Gastroesophageal sphincter (tissue), 4 donors: Measurements from ENCODE around the gene PHACTR1. TPM values are rescaled to one million over a fixed set of nuclear protein-coding genes. Genes with fewer than 3 reads are reported as not detected.

Experiments
- ATAC-seq: fragments of 150-250 bp; one replicate; pipeline ENCODE4 v1.9.1; 2016; ENCODE audit warnings: mild to moderate bottlenecking, moderate library complexity
- H3K27ac ChIP-seq, 4 donors: fragments of 200-600 bp; sonication (generic) in 3 of 4; 1 replicate in 3 of 4; 2 replicates in 1 of 4; pipeline ENCODE4 v1.5.1; 2016 to 2019
- H3K27me3 ChIP-seq: fragments of 200-600 bp; sonication (generic); one replicate; pipeline ENCODE4 v1.5.1; 2019
- H3K36me3 ChIP-seq, 2 donors: fragments of 200-600 bp; sonication (generic); one replicate each; pipeline ENCODE4 v1.5.1; 2019; ENCODE audit warnings: control low read depth in 1 of 2
- H3K4me1 ChIP-seq, 3 donors: fragments of 200-600 bp; sonication (generic); 1 replicate in 2 of 3; 2 replicates in 1 of 3; pipeline ENCODE4 v1.5.1; 2016 to 2019; ENCODE audit warnings: control low read depth in 2 of 3
- H3K4me3 ChIP-seq, 2 donors: fragments of 200-600 bp; sonication (generic); one replicate each; pipeline ENCODE4 v1.5.1; 2019; ENCODE audit warnings: mild to moderate bottlenecking in 1 of 2, moderate library complexity in 1 of 2
- H3K9me3 ChIP-seq, 3 donors: fragments of 200-600 bp; sonication (generic); one replicate each; pipeline ENCODE4 v1.5.1; 2017 to 2019; ENCODE audit warnings: control low read depth in 2 of 3
- EP300 ChIP-seq: sonication (generic); formaldehyde crosslinking; IDR thresholded peaks from one replicate; pipeline ENCODE4 v1.6.1; 2017; ENCODE audit warnings: antibody characterized with exemption, mild to moderate bottlenecking
- POLR2A ChIP-seq, 2 donors: fragments of 450-650 bp; IDR thresholded peaks; one replicate each; pipeline ENCODE4 v1.6.1; 2017; ENCODE audit warnings: antibody characterized with exemption in 2 of 2, mild to moderate bottlenecking in 2 of 2, moderate library complexity in 1 of 2
- POLR2AphosphoS5 ChIP-seq: sonication (generic); formaldehyde crosslinking; IDR thresholded peaks from one replicate; pipeline ENCODE4 v1.6.1; 2017; ENCODE audit warnings: antibody characterized with exemption
- WGBS, 2 donors: methylation state at CpG; one replicate each; pipeline ENCODE4 v1.1.5; 2018; ENCODE audit warnings: low coverage in 1 of 2; 5-methylcytosine and 5-hydroxymethylcytosine counted together
- total RNA-seq, 4 donors: library from RNA; depleted of rRNA; stranded (reverse); fragments of >200 nt; gene quantifications; one replicate each; pipeline ENCODE4 v1.1.0, GENCODE V29; 2016
- TF ChIP-seq, protein P1 (sequence below), 4 experiments: fragments of 200-600 bp in 2 of 4; fragments of 450-650 bp in 2 of 4; sonication (generic) in 1 of 4; IDR thresholded peaks; one replicate each; pipeline ENCODE4 v1.5.1; 2017 to 2019; ENCODE audit warnings: antibody characterized with exemption in 4 of 4, mild to moderate bottlenecking in 2 of 4, moderate library complexity in 2 of 4

PHACTR1 gene
- total RNA-seq, 4 donors from 2014 or later: 0.20 to 27.3 (median 2.2) TPM

- ATAC-seq: no peak
- Histone ChIP-seq H3K27me3 (no peaks in the 10 kb centered on the region), H3K4me1 (no peaks in the 10 kb centered on the region), H3K36me3 (no peaks in the 10 kb centered on the region), H3K4me3 (no peak overlapping the region), H3K9me3 (no peaks in the 10 kb centered on the region), H3K27ac (no peak overlapping the region)
- 91 to 92% methylated on average over 4 to 8 of the region's 9 CpGs for WGBS, 2 donors
- TF ChIP-seq EP300 (no peak), POLR2A (IDR thresholded peaks at IDR 0.05) (no peak), POLR2AphosphoS5 (no peak)
- TF ChIP-seq, protein P1, sequence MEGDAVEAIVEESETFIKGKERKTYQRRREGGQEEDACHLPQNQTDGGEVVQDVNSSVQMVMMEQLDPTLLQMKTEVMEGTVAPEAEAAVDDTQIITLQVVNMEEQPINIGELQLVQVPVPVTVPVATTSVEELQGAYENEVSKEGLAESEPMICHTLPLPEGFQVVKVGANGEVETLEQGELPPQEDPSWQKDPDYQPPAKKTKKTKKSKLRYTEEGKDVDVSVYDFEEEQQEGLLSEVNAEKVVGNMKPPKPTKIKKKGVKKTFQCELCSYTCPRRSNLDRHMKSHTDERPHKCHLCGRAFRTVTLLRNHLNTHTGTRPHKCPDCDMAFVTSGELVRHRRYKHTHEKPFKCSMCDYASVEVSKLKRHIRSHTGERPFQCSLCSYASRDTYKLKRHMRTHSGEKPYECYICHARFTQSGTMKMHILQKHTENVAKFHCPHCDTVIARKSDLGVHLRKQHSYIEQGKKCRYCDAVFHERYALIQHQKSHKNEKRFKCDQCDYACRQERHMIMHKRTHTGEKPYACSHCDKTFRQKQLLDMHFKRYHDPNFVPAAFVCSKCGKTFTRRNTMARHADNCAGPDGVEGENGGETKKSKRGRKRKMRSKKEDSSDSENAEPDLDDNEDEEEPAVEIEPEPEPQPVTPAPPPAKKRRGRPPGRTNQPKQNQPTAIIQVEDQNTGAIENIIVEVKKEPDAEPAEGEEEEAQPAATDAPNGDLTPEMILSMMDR (IDR thresholded peaks at IDR 0.05): no peak
Measured at GRCh38 chr6:13228264-13229204, 512.0 kb downstream of the PHACTR1 start.

DNA sequence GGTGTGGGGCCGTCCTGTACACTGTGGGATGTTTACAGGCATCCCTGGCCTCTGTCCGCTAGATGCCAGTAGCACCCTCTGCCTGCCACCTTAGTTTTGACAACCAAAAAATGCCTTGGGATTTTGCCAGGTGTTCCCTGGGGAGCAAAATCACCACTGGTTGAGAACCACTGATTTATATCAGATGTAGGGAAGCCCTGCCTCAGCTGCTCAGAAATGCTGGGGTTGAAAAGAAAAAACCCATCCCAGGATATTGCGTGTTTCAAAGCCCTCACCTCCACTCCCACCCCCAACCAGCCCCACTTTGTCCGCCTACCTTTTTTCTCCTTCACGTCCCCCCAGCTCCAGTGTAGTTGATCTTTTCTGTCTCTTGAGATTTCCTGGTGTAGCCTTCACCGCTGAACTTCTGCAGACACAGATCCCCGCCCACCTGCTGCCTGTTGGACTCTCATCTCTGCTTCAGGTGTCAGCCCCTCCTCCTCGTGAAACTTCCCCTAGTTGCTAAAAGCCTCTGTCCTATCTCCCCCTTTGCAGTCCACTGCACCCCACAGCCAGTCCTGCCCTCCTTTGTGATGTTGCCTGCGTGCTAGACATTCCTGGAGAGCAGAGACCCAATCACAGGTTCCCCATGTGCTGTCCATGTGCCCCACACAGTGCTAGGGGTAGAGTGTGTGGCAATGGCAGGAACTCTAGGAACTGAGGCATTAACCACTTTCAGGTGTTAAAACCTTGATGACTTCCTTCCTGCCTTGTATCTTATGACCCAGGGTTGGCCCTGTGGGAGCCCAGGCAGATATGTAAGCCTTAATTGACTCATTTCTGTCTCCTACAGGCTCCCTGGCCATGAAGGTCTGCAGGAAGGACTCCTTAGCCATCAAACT is 512.9 kb downstream of the PHACTR1 start:
- WGBS, 2 donors: 87 to 91% methylated on average over 4 to 5 of the region's 9 CpGs
- Histone ChIP-seq H3K36me3 (no peaks in the 10 kb centered on the region), H3K4me3 (no peak overlapping the region), H3K27ac (no peak overlapping the region), H3K4me1 (no peaks in the 10 kb centered on the region), H3K9me3 (no peaks in the 10 kb centered on the region), H3K27me3 (no peaks in the 10 kb centered on the region)
- ATAC-seq: no peak
- no peak for TF ChIP-seq POLR2A (IDR thresholded peaks at IDR 0.05)
- TF ChIP-seq, protein P1 (IDR thresholded peaks at IDR 0.05): no peak
- TF ChIP-seq POLR2AphosphoS5: no peak
- TF ChIP-seq EP300: no peak

DNA sequence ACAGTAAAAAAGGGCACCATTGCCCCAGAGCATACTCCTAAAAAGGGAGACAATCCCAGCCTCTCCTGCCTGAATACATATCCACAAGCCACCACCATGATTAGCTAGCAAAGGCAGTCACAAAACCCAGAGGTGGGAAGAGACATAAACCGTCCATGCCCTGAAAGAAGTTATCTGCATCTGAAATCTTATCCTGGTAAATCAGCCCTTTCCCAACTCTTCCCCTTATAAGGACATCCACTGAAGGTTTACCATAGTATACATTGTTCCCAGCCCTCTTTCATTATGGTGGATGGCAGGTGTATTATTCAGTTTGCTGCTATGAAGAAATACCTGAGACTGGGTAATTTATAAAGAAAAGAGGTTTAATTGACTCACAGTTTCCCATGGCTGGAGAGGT is 516.5 kb downstream of the PHACTR1 start:
- no peaks in the 10 kb centered on the region for H3K4me1 ChIP-seq
- WGBS, 2 donors: 86 to 88% methylated on average over 1 of the region's 1 CpG
- H3K4me3 ChIP-seq: no peak overlapping the region
- ATAC-seq: no peak
- no peak overlapping the region for H3K27ac ChIP-seq
- TF ChIP-seq POLR2A (IDR thresholded peaks at IDR 0.05) (no peak), POLR2AphosphoS5 (no peak), EP300 (no peak)
- TF ChIP-seq, protein P1 (IDR thresholded peaks at IDR 0.05): no peak
- H3K36me3 ChIP-seq: no peaks in the 10 kb centered on the region
- no peaks in the 10 kb centered on the region for H3K27me3 ChIP-seq
- H3K9me3 ChIP-seq: no peaks in the 10 kb centered on the region

DNA sequence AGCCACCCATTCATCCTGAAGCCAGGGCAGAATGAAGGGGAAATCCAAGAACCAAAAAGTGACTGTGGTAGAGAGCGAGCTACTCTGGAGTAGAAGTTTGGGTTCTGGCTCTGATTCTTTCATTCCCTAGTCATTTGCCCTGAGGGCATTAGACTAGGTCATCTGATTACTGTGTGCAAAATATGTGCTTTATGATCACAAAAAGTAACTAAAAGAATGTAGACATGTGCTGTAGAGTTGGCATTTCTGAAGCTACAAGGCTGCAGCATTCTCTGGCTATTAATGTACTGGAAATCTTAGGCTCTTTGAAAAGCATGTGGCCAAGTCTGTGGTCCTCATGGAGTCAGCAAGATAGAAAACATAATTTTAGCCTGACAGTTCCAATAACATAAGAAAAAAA is 517.6 kb downstream of the PHACTR1 start:
- Histone ChIP-seq H3K36me3 (no peaks in the 10 kb centered on the region), H3K9me3 (no peaks in the 10 kb centered on the region), H3K4me1 (no peaks in the 10 kb centered on the region), H3K27me3 (no peaks in the 10 kb centered on the region), H3K4me3 (no peak overlapping the region), H3K27ac (no peak overlapping the region)
- TF ChIP-seq POLR2A (IDR thresholded peaks at IDR 0.05) (no peak), EP300 (no peak), POLR2AphosphoS5 (no peak)
- TF ChIP-seq, protein P1 (IDR thresholded peaks at IDR 0.05): no peak
- WGBS, 2 donors: 100% methylated on average over 1 of the region's 1 CpG
- ATAC-seq: no peak
